Brain microvascular endothelial cell (primary cell): ENCODE data around the gene NECAP2.
"Not testable (repeated sequence)": the region's sequence is repeated elsewhere in the genome, so short reads cannot be mapped to it uniquely, and the experiment has no call there.

Source experiments
- DNase-seq: peaks from one replicate; pipeline ENCODE4 v3.0.0-alpha.2; 2020
- H3K27ac ChIP-seq: fragments of 250-450 bp; sonication (Bioruptor Pico); 2 replicates; pipeline ENCODE4 v1.5.1; 2020; ENCODE audit warnings: mild to moderate bottlenecking, moderate library complexity
- H3K27me3 ChIP-seq: fragments of 250-450 bp; sonication (Bioruptor Pico); replicated peaks from 2 replicates; pipeline ENCODE4 v1.5.1; 2020; ENCODE audit warnings: mild to moderate bottlenecking
- H3K36me3 ChIP-seq: fragments of 250-450 bp; sonication (Bioruptor Pico); replicated peaks from 2 replicates; pipeline ENCODE4 v1.5.1; 2020; ENCODE audit warnings: mild to moderate bottlenecking
- H3K4me3 ChIP-seq: 2 replicates; pipeline ENCODE4 v1.5.1; 2011; ENCODE audit warnings: low read depth, mild to moderate bottlenecking, control low read depth, low read length, moderate library complexity
- in situ Hi-C: cut with HindIII; loops from 2 replicates; pipeline ENCODE4 v1.10.0; 2017; ENCODE audit warnings: low sequenced_read_pairs, low pct_ligation_motif_present
- TF ChIP-seq, protein P1 (sequence below): IDR thresholded peaks from 2 replicates; pipeline ENCODE4 v1.5.1; 2011; ENCODE audit warnings: low read depth, mild to moderate bottlenecking, moderate library complexity, low read length, control low read depth, inconsistent platforms; ENCODE audit errors: missing control alignments

NECAP2 gene

DNA sequence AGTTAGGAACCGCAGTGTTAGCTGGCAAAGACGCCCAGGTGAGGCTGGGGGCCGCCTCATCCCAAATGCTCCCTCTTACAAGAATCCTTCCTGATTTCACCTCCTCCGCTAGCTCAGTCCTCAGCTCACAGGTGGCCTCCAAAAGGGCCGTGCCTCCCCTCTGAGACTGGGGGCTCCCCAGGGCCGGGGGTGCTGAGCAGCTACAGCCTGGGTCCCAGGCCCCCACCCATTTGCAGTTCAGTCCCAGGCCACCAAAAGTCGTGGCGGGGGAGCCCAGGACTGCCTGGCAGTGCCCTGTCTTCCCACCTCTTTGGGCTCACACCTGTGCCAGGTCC, 43.9 kb downstream of the NECAP2 start:
- in situ Hi-C loops = no loop called here
- Histone ChIP-seq H3K27me3 (no peaks in the 10 kb centered on the region), H3K27ac (no peak overlapping the region), H3K4me3 (no peak overlapping the region), H3K36me3 (peaks cover 10% of the 10 kb centered on the region)
- no peak for DNase-seq
- TF ChIP-seq, protein P1, sequence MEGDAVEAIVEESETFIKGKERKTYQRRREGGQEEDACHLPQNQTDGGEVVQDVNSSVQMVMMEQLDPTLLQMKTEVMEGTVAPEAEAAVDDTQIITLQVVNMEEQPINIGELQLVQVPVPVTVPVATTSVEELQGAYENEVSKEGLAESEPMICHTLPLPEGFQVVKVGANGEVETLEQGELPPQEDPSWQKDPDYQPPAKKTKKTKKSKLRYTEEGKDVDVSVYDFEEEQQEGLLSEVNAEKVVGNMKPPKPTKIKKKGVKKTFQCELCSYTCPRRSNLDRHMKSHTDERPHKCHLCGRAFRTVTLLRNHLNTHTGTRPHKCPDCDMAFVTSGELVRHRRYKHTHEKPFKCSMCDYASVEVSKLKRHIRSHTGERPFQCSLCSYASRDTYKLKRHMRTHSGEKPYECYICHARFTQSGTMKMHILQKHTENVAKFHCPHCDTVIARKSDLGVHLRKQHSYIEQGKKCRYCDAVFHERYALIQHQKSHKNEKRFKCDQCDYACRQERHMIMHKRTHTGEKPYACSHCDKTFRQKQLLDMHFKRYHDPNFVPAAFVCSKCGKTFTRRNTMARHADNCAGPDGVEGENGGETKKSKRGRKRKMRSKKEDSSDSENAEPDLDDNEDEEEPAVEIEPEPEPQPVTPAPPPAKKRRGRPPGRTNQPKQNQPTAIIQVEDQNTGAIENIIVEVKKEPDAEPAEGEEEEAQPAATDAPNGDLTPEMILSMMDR = no peak

DNA sequence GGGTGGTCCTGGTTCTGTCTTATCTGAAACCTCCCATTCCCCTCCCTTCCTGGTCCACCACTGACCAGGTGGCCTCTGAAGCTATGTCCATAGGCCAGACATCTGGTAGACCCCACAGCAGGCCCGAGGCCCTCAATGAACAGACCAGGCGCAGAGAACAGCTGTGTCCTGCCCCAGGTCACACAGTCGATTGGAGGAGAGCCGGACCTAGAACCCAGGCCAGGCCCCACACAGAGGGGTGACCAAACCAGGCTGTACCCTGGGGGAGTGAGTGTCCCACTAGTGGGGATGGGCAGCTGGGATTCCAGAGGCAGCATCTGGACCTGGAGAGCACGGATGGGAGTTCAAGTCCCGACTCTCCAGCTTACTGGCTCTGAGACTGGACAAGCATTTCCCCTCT, 44.4 kb downstream of the NECAP2 start:
- TF ChIP-seq, protein P1 = no peak
- in situ Hi-C loops = no loop called here
- no peak overlapping the region for H3K4me3 ChIP-seq
- H3K36me3 ChIP-seq = peaks cover 10% of the 10 kb centered on the region
- no peaks in the 10 kb centered on the region for H3K27me3 ChIP-seq
- DNase-seq = no peak
- H3K27ac ChIP-seq = no peak overlapping the region

DNA sequence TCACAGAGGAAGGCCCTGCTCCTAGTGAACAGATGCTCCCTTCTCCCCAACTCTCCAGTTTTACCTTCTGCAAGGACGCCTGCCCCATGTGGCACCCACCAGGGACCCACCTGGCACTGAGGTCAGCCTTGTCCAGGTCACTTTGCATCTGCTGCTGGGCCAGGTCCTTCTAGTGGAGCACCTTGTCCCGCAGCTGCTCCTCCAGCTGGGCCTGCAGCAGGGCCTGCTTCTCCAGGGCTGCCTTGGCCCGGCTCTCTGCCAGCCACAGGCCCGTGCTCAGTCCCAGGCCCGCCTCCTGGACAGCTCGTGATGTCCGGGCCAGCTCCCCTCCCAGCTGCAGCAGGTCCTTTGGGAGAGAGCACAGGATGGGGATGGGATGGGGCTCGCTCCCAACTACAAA, 45.8 kb downstream of the NECAP2 start:
- in situ Hi-C loops, H3K4me3 ChIP-seq, DNase-seq, H3K27ac ChIP-seq, H3K27me3 ChIP-seq: not testable (repeated sequence)
- H3K36me3 ChIP-seq = peaks cover 10% of the 10 kb centered on the region

DNA sequence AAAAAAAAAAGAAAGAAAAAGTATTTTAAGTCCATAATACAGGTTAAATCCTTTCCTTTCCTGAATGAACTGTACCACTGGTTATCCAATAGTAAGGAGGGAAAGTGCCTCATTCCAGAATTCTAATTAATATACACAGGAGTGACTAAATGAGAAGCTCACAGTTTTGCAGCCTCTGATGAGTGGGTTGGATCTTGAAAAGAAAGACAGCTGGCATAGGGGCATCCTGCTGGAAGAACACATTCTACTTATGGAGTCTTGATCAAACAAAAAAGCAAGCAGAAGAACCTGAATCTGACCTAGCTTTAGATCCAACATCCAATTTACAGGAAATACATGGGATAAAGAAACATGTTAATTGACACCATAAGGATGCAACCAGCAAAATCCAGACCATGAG, 46.5 kb downstream of the NECAP2 start:
- H3K4me3 ChIP-seq, H3K27me3 ChIP-seq, in situ Hi-C loops, DNase-seq, H3K36me3 ChIP-seq, H3K27ac ChIP-seq: not testable (repeated sequence)

DNA sequence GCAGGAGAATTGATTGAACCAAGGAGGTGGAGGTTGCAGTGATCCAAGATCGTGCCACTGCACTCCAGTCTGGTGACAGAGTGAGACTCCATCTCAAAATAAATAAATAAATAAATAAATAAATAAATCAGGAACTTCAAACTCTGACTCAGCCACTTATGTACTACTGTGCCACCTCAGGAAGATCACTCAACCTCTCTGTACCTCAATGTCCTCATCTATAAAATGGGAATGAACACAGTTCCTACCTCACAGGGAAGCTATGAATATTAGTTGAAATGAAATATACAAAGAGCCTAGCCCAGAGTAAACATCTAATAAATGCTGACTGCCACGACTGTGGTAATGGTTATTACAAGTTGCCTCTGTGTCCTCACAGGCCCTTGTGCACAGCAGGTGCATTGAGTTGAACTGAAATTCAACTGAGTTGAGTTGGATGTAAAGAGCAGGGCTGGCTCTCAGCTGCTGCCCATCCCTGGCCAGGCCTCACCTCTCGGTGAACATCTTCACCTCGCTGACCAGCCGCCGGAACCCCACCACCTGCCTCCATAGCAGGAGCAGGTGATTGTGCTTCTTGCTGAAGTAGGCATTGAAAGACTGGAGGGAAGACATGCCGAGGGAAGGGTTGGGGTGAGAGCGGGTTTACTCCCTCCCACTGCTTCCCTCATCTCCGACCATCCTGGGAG, 48.8 kb downstream of the NECAP2 start:
- H3K27ac ChIP-seq, in situ Hi-C loops, DNase-seq, H3K4me3 ChIP-seq, H3K27me3 ChIP-seq, H3K36me3 ChIP-seq: not testable (repeated sequence)

DNA sequence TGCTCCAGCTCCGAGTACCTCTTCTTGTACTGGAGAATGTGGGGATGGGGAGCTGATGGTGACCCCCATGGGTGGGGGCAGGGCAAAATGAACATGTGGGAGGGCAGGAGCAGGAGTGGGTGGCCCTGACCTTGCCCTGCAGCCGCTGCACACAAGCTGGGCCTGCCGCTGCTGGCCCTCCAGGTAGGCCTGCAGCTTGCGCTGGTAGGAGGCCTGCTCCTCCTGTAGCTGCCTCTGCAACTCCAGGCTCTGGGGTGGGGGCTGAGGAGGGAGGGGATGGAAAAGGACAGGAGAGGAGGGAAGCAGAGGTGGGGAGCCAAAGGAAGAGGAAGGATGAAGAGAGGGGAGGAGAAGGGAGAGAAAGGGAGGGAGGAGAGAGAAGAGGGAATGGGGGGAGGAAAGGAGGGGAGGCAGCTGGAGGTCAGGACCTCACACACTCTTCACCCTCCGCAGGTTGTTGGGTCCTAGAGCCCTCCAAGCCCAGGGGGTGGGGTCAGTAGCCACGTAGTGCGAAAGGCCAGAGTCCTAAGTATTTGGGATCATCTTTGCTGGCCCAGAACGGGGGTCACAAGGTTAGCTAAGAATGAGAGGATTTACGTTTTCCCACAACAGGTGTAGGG, 50.6 kb downstream of the NECAP2 start:
- no peak for DNase-seq
- no peaks in the 10 kb centered on the region for H3K27me3 ChIP-seq
- in situ Hi-C loops = no loop called here
- H3K27ac ChIP-seq = no peak overlapping the region
- H3K4me3 ChIP-seq = no peak overlapping the region
- H3K36me3 ChIP-seq = peaks cover 5% of the 10 kb centered on the region
- TF ChIP-seq, protein P1 = no peak

DNA sequence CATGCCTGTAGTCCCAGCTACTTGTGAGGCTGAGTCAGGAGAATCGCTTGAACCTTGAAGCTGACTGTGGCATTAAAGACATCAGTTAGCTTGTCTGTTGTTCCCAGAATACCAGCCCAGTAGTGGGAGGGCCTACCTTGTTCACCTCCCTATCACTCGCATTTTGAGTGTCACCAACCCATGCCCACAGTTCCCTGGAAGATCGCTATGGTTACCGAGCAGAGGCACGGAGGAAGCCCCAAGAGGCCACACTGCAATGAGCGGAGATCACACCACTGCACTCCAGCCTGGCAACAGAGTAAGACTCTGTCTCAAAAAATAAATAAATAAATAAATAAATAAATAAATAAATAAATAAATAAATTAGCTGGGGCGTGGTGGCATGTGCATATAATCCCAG, 52.4 kb downstream of the NECAP2 start:
- H3K36me3 ChIP-seq, H3K27ac ChIP-seq, H3K4me3 ChIP-seq, DNase-seq, H3K27me3 ChIP-seq, in situ Hi-C loops: not testable (repeated sequence)

DNA sequence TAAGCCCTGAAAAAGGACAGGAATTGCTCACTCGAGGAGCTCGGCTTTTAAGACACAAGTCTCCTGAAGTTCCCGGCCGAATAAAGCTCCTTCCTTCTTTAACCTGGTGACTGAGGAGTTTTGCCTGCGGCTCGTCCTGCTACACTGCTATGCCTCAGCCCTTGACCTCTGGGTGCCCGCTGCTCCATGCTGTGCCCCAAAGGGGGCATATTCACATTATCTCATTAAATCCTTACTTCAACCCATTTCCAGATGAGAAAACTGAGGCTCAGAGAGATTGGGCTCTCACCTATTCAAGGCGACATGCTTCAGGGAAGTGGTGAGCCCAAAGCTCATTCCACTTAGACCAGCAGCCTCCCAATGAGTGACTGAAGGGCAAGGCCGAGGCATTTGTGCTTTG, 53.2 kb downstream of the NECAP2 start:
- H3K27ac ChIP-seq = not testable (repeated sequence)

DNA sequence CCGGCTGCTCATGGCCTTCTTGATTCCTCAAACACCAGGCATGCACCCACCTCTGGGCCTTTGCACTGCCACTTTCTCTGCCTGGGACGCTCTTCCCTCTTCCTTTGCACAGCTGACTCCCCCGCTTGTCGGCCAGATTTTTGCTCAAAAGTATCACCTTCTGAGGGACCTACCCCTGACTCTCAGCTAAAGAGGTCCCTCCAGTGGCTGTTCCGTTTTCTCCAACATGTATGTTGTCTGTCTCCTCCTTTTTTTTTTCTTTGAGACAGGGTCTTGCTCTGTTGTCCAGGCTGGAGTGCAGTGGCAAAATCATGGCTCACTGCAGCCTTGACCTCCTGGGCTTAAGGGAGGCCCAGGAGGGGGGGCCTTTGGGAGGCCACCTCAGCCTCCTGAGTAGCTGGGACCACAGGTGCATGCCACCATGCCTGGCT, 57.0 kb downstream of the NECAP2 start:
- in situ Hi-C loops, DNase-seq, H3K27me3 ChIP-seq, H3K4me3 ChIP-seq, H3K27ac ChIP-seq, H3K36me3 ChIP-seq: not testable (repeated sequence)

More for the DNA sequence above, 53.2 kb downstream of the NECAP2 start:
- H3K4me3 ChIP-seq, H3K27me3 ChIP-seq, H3K36me3 ChIP-seq, in situ Hi-C loops, DNase-seq: not testable (repeated sequence)

DNA sequence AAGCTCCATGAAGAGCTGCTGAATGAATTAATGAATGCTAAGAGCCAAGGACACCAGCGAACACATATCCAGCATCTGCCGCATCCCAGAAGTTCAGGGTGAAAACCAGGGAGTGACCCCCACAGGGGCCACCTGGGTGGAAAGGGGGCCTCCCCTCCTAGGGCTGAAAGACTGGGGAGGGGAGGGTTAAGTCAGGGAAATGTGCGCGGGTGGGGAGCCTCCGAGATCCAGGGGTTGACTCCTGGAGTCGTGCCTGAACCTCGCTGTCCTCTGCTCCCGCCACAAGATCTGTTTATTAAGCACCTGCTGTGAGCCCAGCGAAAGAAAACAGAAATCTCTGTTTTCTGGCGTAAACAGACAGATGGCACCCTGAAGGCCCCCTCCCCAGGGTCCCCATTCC, 57.5 kb downstream of the NECAP2 start:
- DNase-seq, in situ Hi-C loops, H3K36me3 ChIP-seq, H3K27ac ChIP-seq, H3K27me3 ChIP-seq: not testable (repeated sequence)
- H3K4me3 ChIP-seq = peak overlapping the region; percentile 76
